HG02759 (cell line): ENCODE measurements around the gene RNF150.

Source experiments
- ATAC-seq: cut with Tn5 transposase; IDR thresholded peaks from one replicate; pipeline ENCODE4 v1.9.1; 2021; ENCODE audit warnings: mild to moderate bottlenecking, moderate library complexity; ENCODE audit not compliant: unreplicated experiment

RNF150 gene

DNA sequence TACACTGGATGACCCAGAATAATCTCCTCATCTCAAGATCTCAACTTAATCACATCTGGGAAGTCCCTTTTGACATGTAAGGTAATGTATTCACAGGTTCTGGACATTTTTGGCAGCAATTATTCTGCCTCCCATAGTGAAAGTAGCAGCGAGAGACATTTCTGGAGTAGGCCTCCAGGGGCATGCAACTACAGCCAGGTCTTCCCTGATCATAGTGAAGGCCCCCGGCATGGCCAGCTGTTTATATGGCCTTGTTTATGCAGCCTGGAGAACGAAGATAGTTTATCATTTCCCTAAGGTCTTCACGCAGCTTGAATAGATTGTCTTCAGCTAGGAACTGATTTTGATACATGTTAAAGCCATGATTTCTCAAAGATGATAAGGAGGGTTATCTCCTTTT is 139.9 kb downstream of the RNF150 start:
- no peak for ATAC-seq

GRCh38 chr4:140989944-140990343 is 143.3 kb downstream of the RNF150 start:
- ATAC-seq: no peak

- ATAC-seq: no peak
Measured at GRCh38 chr4:140986045-140986444, 147.2 kb downstream of the RNF150 start.

DNA sequence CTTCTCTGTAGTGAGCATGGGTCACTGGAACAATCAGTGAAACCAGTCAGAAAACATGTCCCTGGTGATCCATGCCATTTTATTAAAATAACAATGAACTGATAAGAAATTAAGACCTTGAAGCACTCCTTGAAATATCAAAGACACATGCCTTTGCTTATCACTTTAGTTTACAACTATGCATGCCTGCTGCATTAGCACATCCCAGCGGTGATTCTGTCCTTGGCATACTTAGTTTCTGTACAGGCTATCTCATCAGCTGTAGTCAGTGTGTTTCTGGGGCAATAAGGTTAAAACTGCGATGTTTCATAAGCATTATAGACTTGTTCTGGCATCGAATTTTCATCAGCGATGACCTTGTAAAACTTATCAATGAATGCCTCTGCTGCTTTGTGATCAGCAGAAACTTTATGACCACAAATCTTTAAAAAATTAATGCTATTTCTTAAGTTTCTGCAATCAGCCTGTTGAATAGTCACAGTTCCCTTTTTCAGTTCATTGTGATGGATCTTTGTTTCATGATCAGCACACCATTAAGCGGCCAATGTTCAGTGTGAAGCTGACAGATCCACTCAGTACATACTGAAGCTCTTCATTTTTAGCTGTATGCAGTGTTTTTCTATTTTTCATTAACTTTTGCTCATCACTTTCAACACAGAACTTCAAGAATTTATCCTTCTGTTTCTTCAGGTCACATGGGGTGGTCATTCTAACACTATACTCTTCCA is 150.5 kb downstream of the RNF150 start:
- ATAC-seq: no peak

- no peak for ATAC-seq
Measured at GRCh38 chr4:140980426-140981200, 152.7 kb downstream of the RNF150 start.

- ATAC-seq: no peak
Measured at GRCh38 chr4:140976768-140977167, 156.5 kb downstream of the RNF150 start.

- no peak for ATAC-seq
Measured at GRCh38 chr4:140971077-140971792, 162.0 kb downstream of the RNF150 start.

- ATAC-seq: no peak
Measured at GRCh38 chr4:140969296-140969695, 164.0 kb downstream of the RNF150 start.

- no peak for ATAC-seq
Measured at GRCh38 chr4:140968371-140968770, 164.9 kb downstream of the RNF150 start.

DNA sequence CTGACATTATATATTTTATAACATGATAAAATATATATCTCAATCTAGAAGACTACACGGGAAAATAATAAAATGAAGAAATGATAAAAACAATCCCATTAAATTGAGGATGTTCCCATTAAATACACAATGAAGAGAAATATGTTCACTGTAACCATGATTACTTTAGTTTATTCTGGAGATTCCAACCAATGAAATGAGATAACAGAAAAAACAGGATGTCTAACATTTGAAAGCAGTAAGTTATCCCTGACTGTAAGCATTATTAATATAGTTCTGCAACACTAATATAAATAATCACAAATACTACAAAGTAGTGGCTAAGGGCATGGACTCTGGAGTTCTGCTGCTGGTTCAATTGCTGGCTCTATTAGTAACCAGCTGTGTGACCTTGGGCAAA is 169.4 kb downstream of the RNF150 start:
- ATAC-seq: no peak

- ATAC-seq: no peak
Measured at GRCh38 chr4:140955641-140956040, 177.6 kb downstream of the RNF150 start.

- ATAC-seq: no peak
Measured at GRCh38 chr4:140952717-140953116, 180.6 kb downstream of the RNF150 start.

DNA sequence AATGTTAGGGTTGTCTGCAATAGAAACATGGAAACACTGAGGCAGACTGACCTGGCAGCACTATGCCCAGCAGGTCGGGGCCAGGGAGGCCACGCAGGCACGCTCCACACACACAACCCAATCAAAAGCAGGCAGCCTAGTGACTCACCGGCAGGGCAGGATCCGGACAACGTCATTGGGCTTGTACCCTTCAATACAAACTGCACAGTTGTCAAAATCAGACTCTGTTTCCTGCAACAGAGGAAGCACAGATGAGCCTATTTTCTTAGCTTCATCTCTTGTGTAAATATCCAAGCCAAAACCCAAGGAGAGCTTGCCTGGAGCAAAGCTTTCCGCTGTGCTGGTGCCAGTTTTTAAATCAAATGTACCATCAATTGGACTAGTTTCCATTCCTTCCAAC is 185.8 kb downstream of the RNF150 start:
- no peak for ATAC-seq

DNA sequence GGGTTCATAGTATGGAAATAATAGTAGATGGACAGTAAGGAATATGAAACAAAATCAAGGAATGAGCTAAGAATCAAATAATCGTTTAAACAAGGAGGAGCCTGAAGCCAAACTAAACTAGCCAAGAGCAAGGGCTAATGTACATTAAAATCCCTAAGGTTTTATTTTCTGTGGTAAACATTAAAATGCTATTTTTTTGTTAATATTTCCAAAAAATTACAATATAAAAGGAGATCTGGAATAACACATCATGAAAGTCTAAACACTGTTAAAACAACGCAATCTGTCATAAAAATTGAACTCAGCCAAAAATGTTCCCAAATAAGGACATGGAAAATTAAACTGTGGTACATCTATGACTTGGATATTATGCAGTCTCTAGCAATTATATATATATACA is 188.2 kb downstream of the RNF150 start:
- ATAC-seq: no peak

- no peak for ATAC-seq
Measured at GRCh38 chr4:140944572-140944971, 188.7 kb downstream of the RNF150 start.

DNA sequence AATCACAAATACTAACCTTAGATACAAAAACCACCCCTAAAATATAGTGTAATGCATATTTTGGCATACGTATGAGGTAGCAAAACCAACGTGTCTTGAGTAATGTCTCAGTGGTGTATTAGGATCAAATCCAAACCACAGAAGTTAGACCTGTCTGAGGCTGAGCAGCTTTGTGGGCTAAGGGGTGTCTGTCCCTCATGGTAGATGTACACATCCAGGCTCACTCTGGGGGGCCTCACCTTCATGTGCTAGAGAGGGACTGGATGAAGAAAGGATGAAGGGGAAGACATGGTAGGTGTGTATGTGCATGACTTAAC is 189.1 kb downstream of the RNF150 start:
- ATAC-seq: no peak

GRCh38 chr4:140943486-140944198 is 189.6 kb downstream of the RNF150 start:
- no peak for ATAC-seq

- no peak for ATAC-seq
Measured at GRCh38 chr4:140940589-140940988, 192.7 kb downstream of the RNF150 start.

DNA sequence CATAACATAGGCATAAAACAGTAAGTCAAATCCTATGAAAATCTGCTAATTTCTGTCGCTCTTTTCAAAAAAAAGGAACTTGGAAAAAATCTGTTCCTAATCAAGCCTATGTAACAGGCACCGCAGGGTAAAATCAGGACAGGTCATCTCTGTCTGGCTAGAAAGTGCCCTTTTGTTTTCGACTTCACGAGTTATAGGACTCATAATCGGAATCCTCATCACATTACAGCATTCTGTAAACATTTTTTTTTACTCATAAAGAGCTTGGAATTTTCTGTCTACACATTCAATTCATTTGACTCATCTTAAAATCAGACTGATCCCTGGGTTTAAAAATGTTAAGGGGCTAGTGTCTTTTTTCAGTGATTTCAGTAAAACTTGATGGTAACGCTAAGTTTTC is 195.4 kb downstream of the RNF150 start:
- no peak for ATAC-seq

DNA sequence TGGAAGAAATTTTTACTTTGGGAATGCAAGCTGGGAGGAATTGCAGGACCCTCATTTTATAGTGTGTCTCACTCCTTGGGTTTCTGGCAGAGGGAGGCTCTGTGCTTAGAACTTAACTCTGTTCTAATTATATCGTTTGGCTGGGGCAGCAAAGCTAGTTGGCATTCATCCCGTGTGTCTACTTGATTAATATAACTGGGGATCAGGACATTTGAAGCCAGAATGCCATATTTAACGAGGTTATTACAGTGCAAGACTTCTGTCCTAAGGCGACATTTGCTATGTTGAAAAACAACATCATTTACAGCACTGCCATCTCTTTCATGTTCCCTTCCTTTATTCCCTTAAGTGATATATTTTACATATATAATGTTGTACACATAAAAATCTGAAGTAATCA is 198.0 kb downstream of the RNF150 start:
- ATAC-seq: no peak

GRCh38 chr4:140932501-140933045 is 200.7 kb downstream of the RNF150 start:
- no peak for ATAC-seq
